KBM-7 (cell line): ENCODE results near the gene ARSB.
"Not testable (repeated sequence)": the region's sequence is repeated elsewhere in the genome, so short reads cannot be mapped to it uniquely, and the experiment has no call there.

Source experiments
- DNase-seq: peaks from one replicate; pipeline ENCODE4 v3.0.0-alpha.2; 2015
- in situ Hi-C: fragments of 300-500 bp; cut with MboI; formaldehyde crosslinking; loops from 2 replicates; pipeline ENCODE4 v1.14.3; 2020; ENCODE audit warnings: low sequenced_read_pairs, low pct_unique_long_range_greater_than_20kb, mixed read lengths

ARSB gene

GRCh38 chr5:78751872-78752271 is 233.2 kb downstream of the ARSB start:
- no peak for DNase-seq
- in situ Hi-C loops, result no loop called here

GRCh38 chr5:78750281-78750680 is 234.8 kb downstream of the ARSB start:
- no peak for DNase-seq
- in situ Hi-C loops, result no loop called here

DNA sequence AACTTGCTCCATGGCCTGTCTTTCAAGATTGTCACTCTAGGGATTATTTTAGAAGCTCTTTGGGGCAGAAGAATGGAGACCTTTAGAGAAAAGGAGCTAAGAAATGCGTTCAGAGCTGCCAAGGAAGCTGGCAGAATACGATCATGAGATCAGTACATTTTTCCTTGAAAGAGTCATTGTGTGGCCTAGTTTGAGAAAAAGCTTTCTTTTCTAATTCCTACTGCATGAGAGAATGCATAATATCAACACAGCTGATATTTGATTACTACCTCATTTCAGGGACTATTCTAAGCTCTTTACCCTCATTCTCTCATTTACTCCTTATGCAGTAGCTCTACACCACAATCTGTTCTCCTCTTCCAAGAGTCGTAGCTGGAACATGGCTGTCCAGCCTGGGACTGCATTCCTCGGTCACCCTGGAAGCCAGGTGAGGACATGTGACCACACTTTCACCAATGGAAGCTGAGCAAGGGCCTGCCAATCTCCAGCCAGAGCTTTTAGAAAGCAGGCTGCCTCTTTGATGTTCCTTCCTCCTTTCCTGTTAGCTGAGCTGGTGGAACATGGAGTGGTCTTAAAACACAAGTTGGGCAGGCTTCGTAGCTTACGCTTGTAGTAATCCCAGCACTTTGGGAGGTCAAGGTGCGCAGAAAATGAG is 237.3 kb downstream of the ARSB start:
- no peak for DNase-seq
- in situ Hi-C loops, result no loop called here

GRCh38 chr5:78747055-78747454 is 238.1 kb downstream of the ARSB start:
- no peak for DNase-seq
- in situ Hi-C loops, result no loop called here

GRCh38 chr5:78746021-78746770 is 238.9 kb downstream of the ARSB start:
- in situ Hi-C loops, result no loop called here
- no peak for DNase-seq

- DNase-seq, result no peak
- in situ Hi-C loops, result no loop called here
These were observed 240.1 kb downstream of the ARSB start for GRCh38 chr5:78744951-78745534.

- DNase-seq, result no peak
- in situ Hi-C loops, result no loop called here
These were observed 244.1 kb downstream of the ARSB start for GRCh38 chr5:78741019-78741418.

- in situ Hi-C loops, result no loop called here
- no peak for DNase-seq
These were observed 246.3 kb downstream of the ARSB start for GRCh38 chr5:78738693-78739300.

DNA sequence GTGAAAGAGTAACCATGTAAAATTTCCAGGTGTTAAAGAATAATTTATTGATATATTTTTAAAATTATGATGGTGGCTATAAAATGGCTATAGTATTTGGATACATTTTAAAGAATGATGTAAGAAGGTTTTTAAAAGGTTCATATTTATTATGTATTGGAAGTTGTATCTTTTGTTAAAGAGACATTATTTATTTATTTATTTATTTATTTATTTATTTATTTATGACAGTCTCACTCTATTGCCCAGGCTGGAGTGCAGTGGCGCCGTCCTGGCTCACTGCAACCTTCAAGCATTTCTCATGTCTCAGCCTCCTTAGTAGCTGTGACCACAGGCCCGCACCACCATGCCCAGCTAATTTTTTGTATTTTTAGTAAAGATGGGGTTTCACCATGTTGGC is 247.0 kb downstream of the ARSB start:
- no peak for DNase-seq
- in situ Hi-C loops, result no loop called here

DNA sequence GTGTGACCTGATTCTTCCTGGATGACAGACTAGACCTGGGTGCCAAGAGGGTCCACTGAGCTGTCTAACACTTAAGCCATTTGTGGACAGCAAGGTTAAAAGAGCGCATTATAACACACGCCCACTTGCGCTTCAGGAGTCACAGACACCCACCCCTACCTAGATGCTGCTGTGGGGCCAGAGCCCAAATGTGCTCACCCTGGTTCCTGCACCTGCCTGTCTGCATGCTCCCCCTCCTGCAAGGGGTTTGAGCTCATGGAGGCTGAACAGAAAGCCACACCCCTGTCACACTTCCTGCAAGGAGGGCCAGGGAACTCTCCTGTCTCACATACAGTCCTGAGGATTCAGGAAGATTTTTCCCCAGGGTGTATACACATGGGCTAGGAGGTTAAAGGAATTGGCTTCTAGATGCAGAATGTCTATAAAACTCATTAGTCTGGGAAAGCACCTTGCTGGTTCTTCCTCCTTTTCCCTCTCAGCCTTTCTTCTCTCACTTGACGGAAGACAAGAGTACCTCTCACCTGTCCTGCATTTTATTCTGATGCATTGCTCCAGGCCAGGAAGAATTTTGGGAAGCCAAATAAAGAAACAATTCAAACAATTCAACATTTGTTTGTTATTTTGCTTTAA is 249.2 kb downstream of the ARSB start:
- DNase-seq, result no peak
- in situ Hi-C loops, result no loop called here

- in situ Hi-C loops, result no loop called here
- no peak for DNase-seq
These were observed 250.2 kb downstream of the ARSB start for GRCh38 chr5:78734950-78735349.

- no peak for DNase-seq
- in situ Hi-C loops, result no loop called here
These were observed 250.8 kb downstream of the ARSB start for GRCh38 chr5:78734094-78734845.

DNA sequence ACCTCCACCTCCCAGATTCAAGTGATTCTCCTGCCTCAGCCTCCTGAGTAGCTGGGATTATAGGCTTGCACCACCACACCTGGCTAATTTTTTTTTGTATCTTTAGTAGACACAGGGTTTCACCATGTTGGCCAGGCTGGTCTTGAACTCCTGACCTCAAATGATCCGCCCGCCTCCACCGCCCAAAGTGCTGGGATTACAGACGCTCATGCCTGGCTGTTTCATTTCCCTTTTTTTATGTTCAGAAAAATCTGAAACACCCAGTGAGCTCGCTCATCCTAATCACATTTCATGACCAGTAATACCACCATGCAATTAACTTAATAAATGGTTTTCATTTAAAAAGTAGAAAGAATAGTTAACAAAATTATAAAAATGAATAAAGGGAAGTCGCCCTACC is 252.4 kb downstream of the ARSB start:
- in situ Hi-C loops, DNase-seq: not testable (repeated sequence)

DNA sequence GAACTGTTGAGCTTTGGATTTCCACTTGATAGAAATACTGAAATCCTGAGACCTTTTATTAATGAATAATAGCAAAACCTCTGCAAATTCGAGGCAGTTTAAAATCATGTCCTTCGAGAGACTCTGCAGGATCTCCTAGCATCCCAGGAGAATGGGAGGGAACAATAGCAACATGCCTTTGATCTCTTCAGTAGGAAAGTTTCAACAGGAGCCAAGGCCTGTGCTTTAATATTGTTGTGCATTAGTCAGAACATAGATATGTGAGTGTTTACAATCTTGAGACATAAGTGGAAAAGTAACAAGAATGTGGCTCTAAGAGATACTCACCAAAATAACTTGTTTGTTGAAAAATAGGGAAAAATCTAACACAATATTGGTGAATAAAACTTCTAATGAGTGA is 253.2 kb downstream of the ARSB start:
- DNase-seq, result no peak
- in situ Hi-C loops, result no loop called here

- in situ Hi-C loops, result no loop called here
- no peak for DNase-seq
These were observed 254.6 kb downstream of the ARSB start for GRCh38 chr5:78730300-78731094.

GRCh38 chr5:78727786-78728761 is 257.0 kb downstream of the ARSB start:
- in situ Hi-C loops, result no loop called here
- DNase-seq, result no peak
